ENCODE measurements around the gene TUBGCP6. TPM values are rescaled to one million over a fixed set of nuclear protein-coding genes. Genes with fewer than 3 reads are reported as not detected.

Gene TUBGCP6
- total and polyA plus RNA-seq, 2 donors (not counting 3 experiments of a cell fraction or from before 2014, with no cell fraction given) = 33.1 to 45.3 TPM

DNA sequence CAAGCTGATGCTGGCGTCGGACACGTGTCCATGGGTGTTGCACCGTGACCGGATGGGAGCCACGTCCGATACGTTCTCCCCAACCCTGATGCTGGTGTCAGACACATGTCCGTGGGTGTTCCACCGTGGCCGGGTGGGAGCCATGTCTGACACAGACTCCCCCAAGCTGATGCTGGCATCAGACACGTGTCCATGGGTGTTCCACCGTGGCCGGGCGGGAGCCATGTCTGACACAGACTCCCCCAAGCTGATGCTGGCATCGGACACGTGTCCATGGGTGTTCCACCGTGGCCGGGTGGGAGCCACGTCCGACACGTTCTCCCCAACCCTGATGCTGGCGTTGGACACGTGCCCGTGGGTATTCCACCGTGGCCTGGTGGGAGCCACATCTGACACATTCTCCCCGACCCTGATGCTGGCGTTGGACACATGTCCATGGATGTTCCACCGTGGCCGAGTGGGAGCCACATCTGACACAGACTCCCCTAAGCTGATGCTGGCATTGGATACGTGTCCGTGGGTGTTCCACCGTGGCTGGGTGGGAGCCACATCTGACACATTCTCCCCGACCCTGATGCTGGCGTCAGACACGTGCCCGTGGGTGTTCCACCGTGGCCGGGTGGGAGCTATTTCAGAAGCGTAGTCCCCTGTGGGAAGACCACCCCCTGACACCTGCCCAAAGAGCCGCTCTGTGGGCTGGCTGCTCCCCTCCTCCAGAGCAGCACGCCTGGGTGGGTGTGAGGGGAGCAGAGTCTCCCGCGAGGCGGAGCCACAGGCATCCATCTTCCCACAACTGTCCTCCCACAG, 24.0 kb downstream of the TUBGCP6 start:
- Histone ChIP-seq H3K27me3 (ENCODE audit: control insufficient read depth in 2 of 2, insufficient read depth in 2 of 2, low read length in 2 of 2) (no peaks in the 10 kb centered on the region), H3K9me1 (replicated peaks; ENCODE audit: control insufficient read depth, extremely low read depth, insufficient read depth, low read length) (no peaks in the 10 kb centered on the region), H3K27ac (ENCODE audit: insufficient read depth, low read depth, low read length) (no peak overlapping the region), H3K4me2 (ENCODE audit: insufficient read depth, low read length) (no peak overlapping the region), H3K36me3 (ENCODE audit: control insufficient read depth in 2 of 2, extremely low read depth in 1 of 2, insufficient read depth in 2 of 2, low read length in 2 of 2) (peaks cover 23 to 70% of the 10 kb centered on the region in 2 experiments), H4K20me1 (replicated peaks; ENCODE audit: control insufficient read depth, extremely low read depth, insufficient read depth, low read length) (no peaks in the 10 kb centered on the region), H3K79me2 (ENCODE audit: control insufficient read depth, insufficient read depth, low read length) (no peaks in the 10 kb centered on the region), H3K9ac (replicated peaks; ENCODE audit: extremely low read depth, insufficient read depth, low read length) (no peak overlapping the region), H3K4me3 (replicated peaks in 1 of 3; ENCODE audit: insufficient read depth in 1 of 3, low read depth in 1 of 3, low read length in 3 of 3) (no peak overlapping the region), H3K9me3 (replicated peaks; ENCODE audit: control insufficient read depth, insufficient read depth, low read length) (no peaks in the 10 kb centered on the region), H3K4me1 (ENCODE audit: control insufficient read depth, extremely low read depth, insufficient read depth, low read length) (no peaks in the 10 kb centered on the region), H2AFZ (ENCODE audit: low read depth, low read length) (no peak overlapping the region)
- BruUV-seq (replicated peaks) = no TSS peak
- dilution Hi-C loops (cut with MboI; ENCODE audit: extremely low pct_ligation_motif_present, low sequenced_read_pairs) (no loop called here), intact Hi-C loops (cut with micrococcal nuclease) (no loop called here)
- FAIRE-seq = no peak
- ChIA-PET POLR2A (no interaction called here), CTCF (interaction anchor here (0.6 to 1.7 kb wide), 4 partner anchors 17 to 290 kb away, joined by 3 to 6 read pairs (median 3); no protein-coding TSS in a partner anchor)
- TF ChIP-seq GATA2 (IDR thresholded peaks at IDR 0.05; ENCODE audit: insufficient read depth, insufficient read length, low read depth, low read length) = no peak
- TF ChIP-seq JUN (IDR thresholded peaks at IDR 0.05; ENCODE audit: borderline replicate concordance, insufficient read depth, insufficient read length, low read depth) = no peak
- TF ChIP-seq, protein P1, sequence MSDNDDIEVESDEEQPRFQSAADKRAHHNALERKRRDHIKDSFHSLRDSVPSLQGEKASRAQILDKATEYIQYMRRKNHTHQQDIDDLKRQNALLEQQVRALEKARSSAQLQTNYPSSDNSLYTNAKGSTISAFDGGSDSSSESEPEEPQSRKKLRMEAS (IDR thresholded peaks at IDR 0.05; ENCODE audit: insufficient read depth, insufficient read length) = no peak
- TF ChIP-seq MYC (IDR thresholded peaks at IDR 0.05; ENCODE audit: low read depth, low read length) = no peak
- TF ChIP-seq POLR2AphosphoS5 (IDR thresholded peaks at IDR 0.05; ENCODE audit: insufficient read depth, low read depth, low read length) = no peak
- no peak for TF ChIP-seq FOS (IDR thresholded peaks at IDR 0.05; ENCODE audit: borderline replicate concordance, insufficient read depth, low read length)
- TF ChIP-seq POLR2A (IDR thresholded peaks at IDR 0.05; ENCODE audit: low read depth, low read length) = no peak
- TF ChIP-seq, protein P2, sequence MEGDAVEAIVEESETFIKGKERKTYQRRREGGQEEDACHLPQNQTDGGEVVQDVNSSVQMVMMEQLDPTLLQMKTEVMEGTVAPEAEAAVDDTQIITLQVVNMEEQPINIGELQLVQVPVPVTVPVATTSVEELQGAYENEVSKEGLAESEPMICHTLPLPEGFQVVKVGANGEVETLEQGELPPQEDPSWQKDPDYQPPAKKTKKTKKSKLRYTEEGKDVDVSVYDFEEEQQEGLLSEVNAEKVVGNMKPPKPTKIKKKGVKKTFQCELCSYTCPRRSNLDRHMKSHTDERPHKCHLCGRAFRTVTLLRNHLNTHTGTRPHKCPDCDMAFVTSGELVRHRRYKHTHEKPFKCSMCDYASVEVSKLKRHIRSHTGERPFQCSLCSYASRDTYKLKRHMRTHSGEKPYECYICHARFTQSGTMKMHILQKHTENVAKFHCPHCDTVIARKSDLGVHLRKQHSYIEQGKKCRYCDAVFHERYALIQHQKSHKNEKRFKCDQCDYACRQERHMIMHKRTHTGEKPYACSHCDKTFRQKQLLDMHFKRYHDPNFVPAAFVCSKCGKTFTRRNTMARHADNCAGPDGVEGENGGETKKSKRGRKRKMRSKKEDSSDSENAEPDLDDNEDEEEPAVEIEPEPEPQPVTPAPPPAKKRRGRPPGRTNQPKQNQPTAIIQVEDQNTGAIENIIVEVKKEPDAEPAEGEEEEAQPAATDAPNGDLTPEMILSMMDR (IDR thresholded peaks at IDR 0.05; ENCODE audit: extremely low read depth in 1 of 2, insufficient read depth in 1 of 2, low read depth in 1 of 2, low read length in 2 of 2) = no peak
- no peak for TF ChIP-seq EZH2 (IDR thresholded peaks at IDR 0.05; ENCODE audit: borderline replicate concordance, low read depth, low read length, severe bottlenecking)
- DNase-seq (ENCODE audit: low read depth, low spot score) = no peak

Measured in endothelial cell of umbilical vein (primary cell).